ENCODE measurements around the gene HIP1. TPM values are rescaled to one million over a fixed set of nuclear protein-coding genes. Genes with fewer than 3 reads are reported as not detected.
"Not testable (repeated sequence)": the region's sequence is repeated elsewhere in the genome, so short reads cannot be mapped to it uniquely, and the experiment has no call there.

HIP1 gene
- total RNA-seq, result 13.5 TPM

DNA sequence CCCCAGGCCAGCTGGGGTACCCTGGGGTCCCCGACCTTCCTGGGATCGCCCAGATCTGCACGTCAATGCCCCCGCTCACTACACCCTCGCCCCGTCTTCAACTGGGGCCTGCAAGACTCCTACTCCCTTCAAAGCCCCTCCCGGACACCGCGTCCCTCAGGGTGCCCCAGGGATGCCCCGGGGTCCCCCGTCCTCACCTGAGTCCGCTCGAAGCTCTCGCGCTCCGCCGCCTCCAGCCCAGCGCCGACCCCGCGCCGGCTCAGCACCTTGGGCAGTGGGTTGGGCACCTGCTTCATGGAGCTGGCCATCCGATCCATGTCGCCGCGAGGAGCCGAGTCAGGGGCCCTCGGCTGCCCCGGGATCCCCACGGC is at the start of gene HIP1:
HIP1 (minus strand) TSS at position 338 of the 371 bp plus-strand sequence; CDS start at position 317, 21 bp downstream.
- FAIRE-seq (no peak), DNase-seq (ENCODE audit: low spot score in 2 of 2) (no peak)

DNA sequence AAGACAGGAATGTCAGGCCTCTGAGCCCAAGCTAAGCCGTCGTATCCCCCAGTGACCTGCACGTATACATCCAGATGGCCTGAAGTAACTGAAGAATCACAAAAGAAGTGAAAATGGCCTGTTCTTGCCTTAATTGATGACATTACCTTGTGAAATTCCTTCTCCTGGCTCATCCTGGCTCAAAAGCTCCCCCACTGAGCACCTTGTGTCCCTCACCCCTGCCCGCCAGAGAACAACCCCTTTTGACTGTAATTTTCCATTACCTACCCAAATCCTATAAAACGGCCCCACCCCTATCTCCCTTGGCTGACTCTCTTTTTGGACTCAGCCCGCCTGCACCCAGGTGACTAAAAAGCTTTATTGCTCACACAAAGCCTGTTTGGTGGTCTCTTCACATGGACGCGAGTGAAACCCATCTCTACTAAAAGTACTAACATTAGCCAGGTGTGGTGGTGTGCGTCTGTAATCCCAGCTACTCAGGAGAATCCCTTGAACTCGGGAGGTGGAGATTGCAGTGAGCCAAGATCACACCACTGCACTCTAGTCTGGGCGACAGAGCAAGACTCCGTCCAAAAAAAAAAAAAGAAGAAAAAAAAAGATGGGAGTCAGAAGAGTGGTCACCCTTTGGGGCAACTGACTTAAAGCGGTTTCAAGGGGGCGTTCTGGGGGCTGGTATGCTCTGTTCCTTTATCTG is 49.6 kb upstream of the HIP1 start:
- FAIRE-seq; DNase-seq (ENCODE audit: low spot score in 2 of 2): not testable (repeated sequence)

GRCh38 chr7:75783058-75783457 is 44.3 kb upstream of the HIP1 start:
- not testable (repeated sequence) for FAIRE-seq; DNase-seq (ENCODE audit: low spot score in 2 of 2)

- not testable (repeated sequence) for FAIRE-seq; DNase-seq (ENCODE audit: low spot score in 2 of 2)
These were observed 42.0 kb upstream of the HIP1 start for GRCh38 chr7:75780647-75781273.

- not testable (repeated sequence) for FAIRE-seq; DNase-seq (ENCODE audit: low spot score in 2 of 2)
These were observed 40.8 kb upstream of the HIP1 start for GRCh38 chr7:75779516-75779915.

DNA sequence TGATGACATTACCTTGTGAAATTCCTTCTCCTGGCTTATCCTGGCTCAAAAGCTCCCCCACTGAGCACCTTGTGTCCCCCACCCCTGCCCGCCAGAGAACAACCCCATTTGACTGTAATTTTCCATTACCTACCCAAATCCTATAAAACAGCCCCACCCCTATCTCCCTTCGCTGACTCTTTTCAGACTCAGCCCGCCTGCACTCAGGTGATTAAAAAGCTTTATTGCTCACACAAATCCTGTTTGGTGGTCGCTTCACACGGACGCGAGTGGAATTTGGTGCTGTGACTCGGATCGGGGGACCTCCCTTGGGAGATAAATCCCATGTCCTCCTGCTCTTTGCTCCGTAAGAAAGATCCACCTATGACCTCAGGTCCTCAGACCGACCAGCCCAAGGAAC is 40.3 kb upstream of the HIP1 start:
- FAIRE-seq; DNase-seq (ENCODE audit: low spot score in 2 of 2): not testable (repeated sequence)

GRCh38 chr7:75776295-75776971 is 37.7 kb upstream of the HIP1 start:
- no peak for FAIRE-seq

DNA sequence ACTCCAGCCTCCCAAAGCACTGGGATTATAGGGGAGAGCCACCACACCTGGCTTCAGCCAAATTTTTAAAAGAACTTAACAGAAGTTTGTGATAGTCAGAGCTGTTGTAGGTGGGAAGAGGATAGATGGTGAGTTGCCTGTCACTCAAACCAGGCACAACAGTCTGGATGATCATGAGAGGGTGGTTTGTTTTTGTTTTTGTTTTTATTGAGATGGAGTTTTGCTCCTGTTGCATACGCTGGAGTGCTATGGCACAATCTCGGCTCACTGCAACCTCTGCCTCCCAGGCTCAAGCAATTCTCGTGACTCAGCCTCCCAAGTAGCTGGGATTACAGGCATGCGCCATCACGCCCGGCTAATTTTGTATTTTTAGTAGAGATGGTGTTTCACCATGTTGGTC is 35.2 kb upstream of the HIP1 start:
- not testable (repeated sequence) for FAIRE-seq; DNase-seq (ENCODE audit: low spot score in 2 of 2)

More at GRCh38 chr7:75776295-75776971, 37.7 kb upstream of the HIP1 start:
- DNase-seq (ENCODE audit: low spot score in 2 of 2), result no peak

GRCh38 chr7:75772081-75773077 is 33.6 kb upstream of the HIP1 start, which contains the start of gene CCL26:
TSS of gene CCL26 (minus strand) at chr7:75772211. CDS start at chr7:75772176, 35 bp downstream.
- DNase-seq (ENCODE audit: low spot score in 2 of 2) (no peak), FAIRE-seq (no peak)

DNA sequence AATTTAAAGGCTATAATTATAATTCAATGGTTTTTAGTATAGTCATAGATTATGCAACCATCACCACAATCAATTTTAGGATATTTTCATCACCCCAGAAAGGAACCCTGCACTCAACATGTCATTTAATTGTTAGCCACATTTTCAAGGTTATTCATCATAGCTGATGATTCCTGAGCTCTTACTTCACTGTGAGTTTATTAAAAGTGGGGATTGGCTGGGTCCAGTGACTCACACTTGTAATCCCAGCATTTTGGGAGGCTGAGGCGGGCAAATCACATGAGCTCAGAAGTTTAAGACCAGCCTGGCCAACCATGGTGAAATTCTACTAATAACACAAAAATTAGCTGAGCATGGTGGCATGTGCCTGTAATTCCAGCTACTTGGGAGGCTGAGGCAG is 32.5 kb upstream of the HIP1 start:
- DNase-seq (ENCODE audit: low spot score in 2 of 2) (no peak), FAIRE-seq (no peak)

DNA sequence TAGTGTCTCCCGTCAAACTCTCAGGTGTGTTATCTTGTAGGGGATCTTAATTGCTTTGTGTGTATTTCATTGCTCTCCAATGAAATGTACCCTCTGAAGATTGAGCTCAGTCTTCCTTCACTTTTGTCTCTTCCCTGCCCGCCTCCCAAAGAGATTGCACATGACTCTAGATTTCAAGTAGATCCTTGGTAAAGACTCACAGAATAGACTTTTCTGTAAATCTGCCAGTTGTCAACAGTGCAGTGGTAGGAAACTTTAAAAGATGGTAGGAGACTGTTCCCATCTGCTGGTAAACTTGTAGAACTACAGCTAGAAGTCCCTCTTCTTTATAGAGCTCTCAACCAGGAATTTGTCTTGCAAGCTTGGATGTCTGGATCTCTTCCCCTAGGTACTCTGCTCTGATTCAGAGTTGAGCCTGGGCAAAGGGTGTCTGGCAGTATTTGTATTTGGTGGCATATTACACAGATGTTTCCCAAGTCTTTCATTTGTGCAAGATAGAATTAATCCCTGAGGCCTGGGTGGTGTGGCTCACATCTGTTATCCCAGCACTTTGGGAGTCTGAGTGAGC is 23.7 kb upstream of the HIP1 start:
- DNase-seq (ENCODE audit: low spot score in 2 of 2), result peak; percentile 70 to 87
- no peak for FAIRE-seq

- not testable (repeated sequence) for DNase-seq (ENCODE audit: low spot score in 2 of 2); FAIRE-seq
These were observed 23.1 kb upstream of the HIP1 start for GRCh38 chr7:75761801-75762200.

- FAIRE-seq, result no peak
- DNase-seq (ENCODE audit: low spot score in 2 of 2), result no peak
These were observed 19.8 kb upstream of the HIP1 start for GRCh38 chr7:75758491-75758890.

DNA sequence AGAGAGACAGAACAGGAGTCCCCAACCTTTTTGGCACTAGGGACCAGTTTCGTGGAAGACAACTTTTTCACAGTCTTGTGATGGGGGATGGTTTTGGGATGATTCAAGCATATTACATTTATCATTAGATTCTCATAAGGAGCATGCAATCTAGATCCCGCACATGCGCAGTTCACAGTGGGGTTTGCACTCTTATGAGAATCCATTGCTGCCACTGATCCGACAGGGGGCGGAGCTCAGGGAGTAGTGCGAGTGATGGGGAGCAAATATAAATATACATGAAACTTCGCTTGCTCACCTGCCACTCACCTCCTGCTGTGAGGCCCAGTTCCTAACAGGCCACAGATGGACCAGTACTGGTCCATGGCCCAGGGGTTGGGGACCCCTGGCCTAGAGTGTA is 19.1 kb upstream of the HIP1 start:
- DNase-seq (ENCODE audit: low spot score in 2 of 2) (no peak), FAIRE-seq (no peak)

- DNase-seq (ENCODE audit: low spot score in 2 of 2) (no peak), FAIRE-seq (no peak)
These were observed 18.4 kb upstream of the HIP1 start for GRCh38 chr7:75756991-75757676.

DNA sequence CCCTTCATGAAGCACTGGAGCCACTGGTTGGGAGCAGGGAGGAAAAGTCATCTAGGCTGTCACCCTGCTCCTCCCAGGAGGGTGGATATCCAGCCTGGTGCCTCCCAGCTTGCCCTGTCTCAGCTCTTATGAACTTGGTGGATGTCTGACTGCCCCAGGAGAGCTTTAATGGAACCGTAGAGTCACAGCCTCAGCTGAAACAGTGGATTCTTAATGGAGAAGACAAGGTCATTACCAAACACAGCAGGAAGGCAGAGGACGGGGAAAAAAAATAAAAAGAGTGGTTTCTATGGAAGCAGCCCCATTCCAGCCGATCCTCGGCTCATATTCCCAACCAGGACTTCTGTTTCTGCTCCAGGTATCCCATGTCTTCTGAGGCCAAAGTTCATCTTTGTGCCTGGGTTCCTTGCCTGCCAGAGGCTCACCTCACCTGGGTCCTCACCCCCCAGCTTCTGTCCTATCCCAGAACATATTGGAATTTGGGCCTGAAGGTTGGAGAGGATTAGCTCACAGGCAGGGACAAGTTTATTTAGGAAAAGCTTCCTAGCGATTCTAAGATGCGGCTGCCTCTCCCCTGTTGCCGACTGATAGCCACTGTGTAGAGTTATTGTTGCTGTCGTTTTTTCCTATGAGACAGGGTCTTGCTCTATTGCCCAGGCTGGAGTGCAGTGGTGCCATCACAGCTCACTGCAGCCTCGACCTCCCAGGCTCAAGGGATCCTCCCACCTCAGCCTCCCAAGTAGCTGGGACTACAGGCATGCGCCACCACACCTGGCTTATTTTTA is 17.7 kb upstream of the HIP1 start:
- FAIRE-seq (no peak), DNase-seq (ENCODE audit: low spot score in 2 of 2) (no peak)

- DNase-seq (ENCODE audit: low spot score in 2 of 2), result no peak
- no peak for FAIRE-seq
These were observed 4.7 kb upstream of the HIP1 start for GRCh38 chr7:75743455-75743859.

- no peak for DNase-seq (ENCODE audit: low spot score in 2 of 2)
- FAIRE-seq, result no peak
These were observed 2.2 kb upstream of the HIP1 start for GRCh38 chr7:75740846-75741497.
